Endothelial cell of umbilical vein (primary cell): ENCODE results near the gene PRKCZ. TPM values are rescaled to one million over a fixed set of nuclear protein-coding genes. Genes with fewer than 3 reads are reported as not detected.

Experiments used
- BruUV-seq: library from RNA; stranded (reverse); fragments of 400-500 nt; replicated peaks from 2 replicates; lab custom pipeline; 2021; lab: Mats Ljungman, UMichigan
- CTCF ChIA-PET: fragments of 300-600, 350-600 bp; sonication (Branson Sonifier 250); formaldehyde crosslinking; loops from one replicate; lab custom pipeline; 2021; ENCODE audit warnings: antibody characterized with exemption, inconsistent platforms; lab: Charles Lee
- POLR2A ChIA-PET: fragments of 300-600, 350-600 bp; sonication (Branson Sonifier 250); formaldehyde crosslinking; loops from one replicate; lab custom pipeline; 2021; ENCODE audit warnings: antibody characterized with exemption, inconsistent platforms; lab: Charles Lee
- DNase-seq: peaks from one replicate; pipeline ENCODE4 v3.0.0-alpha.2; 2011; ENCODE audit warnings: low read depth, low spot score
- FAIRE-seq: peaks from 2 replicates; lab custom pipeline; 2011; peaks lifted over from hg19 to GRCh38; lab: Jason Lieb, UNC
- H2AFZ ChIP-seq: 2 replicates; pipeline ENCODE4 v1.6.0; 2012; ENCODE audit warnings: low read depth, low read length, control low read depth, inconsistent platforms
- H3K27ac ChIP-seq: 2 replicates; pipeline ENCODE4 v1.5.1; 2011; ENCODE audit warnings: low read depth, mild to moderate bottlenecking, control low read depth, low read length, moderate library complexity; ENCODE audit not compliant: insufficient read depth
- H3K27me3 ChIP-seq, 2 experiments: 2 replicates each; pipeline versions ENCODE4 v1.6.0 to v1.6.1; 2011; ENCODE audit warnings: low read length in 2 of 2, mixed read lengths in 1 of 2; ENCODE audit not compliant: control insufficient read depth in 2 of 2, insufficient read depth in 2 of 2
- H3K36me3 ChIP-seq, 2 experiments: 2 replicates in 1 of 2; 3 replicates in 1 of 2; pipeline ENCODE4 v1.5.1; 2011; ENCODE audit warnings: low read length in 2 of 2, mild to moderate bottlenecking in 1 of 2, moderate library complexity in 1 of 2; ENCODE audit not compliant: control insufficient read depth in 2 of 2, insufficient read depth in 2 of 2; ENCODE audit errors: extremely low read depth in 1 of 2
- H3K4me1 ChIP-seq: 3 replicates; pipeline ENCODE4 v1.5.1; 2011; ENCODE audit warnings: mild to moderate bottlenecking, low read length; ENCODE audit not compliant: control insufficient read depth, insufficient read depth; ENCODE audit errors: extremely low read depth
- H3K4me2 ChIP-seq: 2 replicates; pipeline ENCODE4 v1.6.1; 2011; ENCODE audit warnings: low read length, control low read depth, mixed read lengths; ENCODE audit not compliant: insufficient read depth
- H3K4me3 ChIP-seq, 3 experiments: fragments of 200-600 bp in 1 of 3; sonication (generic), shearing (Covaris generic) in 1 of 3; replicated peaks in 1 of 3; 2 replicates each; pipeline ENCODE4 v1.5.1; 2011 to 2016; ENCODE audit warnings: control low read depth in 3 of 3, low read length in 3 of 3, mild to moderate bottlenecking in 2 of 3, inconsistent platforms in 1 of 3, low read depth in 1 of 3, moderate library complexity in 1 of 3; ENCODE audit not compliant: insufficient read depth in 1 of 3
- H3K79me2 ChIP-seq: 2 replicates; pipeline ENCODE4 v1.6.0; 2012; ENCODE audit warnings: low read length, inconsistent platforms; ENCODE audit not compliant: control insufficient read depth, insufficient read depth
- H3K9ac ChIP-seq: replicated peaks from 2 replicates; pipeline ENCODE3; 2011; ENCODE audit warnings: low read length, control low read depth; ENCODE audit not compliant: insufficient read depth; ENCODE audit errors: extremely low read depth
- H3K9me1 ChIP-seq: replicated peaks from 3 replicates; pipeline ENCODE4 v1.6.0; 2011; ENCODE audit warnings: mild to moderate bottlenecking, low read length; ENCODE audit not compliant: control insufficient read depth, insufficient read depth; ENCODE audit errors: extremely low read depth
- H3K9me3 ChIP-seq: replicated peaks from 2 replicates; pipeline ENCODE4 v1.5.1; 2012; ENCODE audit warnings: low read length, inconsistent platforms; ENCODE audit not compliant: control insufficient read depth, insufficient read depth
- H4K20me1 ChIP-seq: replicated peaks from 2 replicates; pipeline ENCODE3; 2011; ENCODE audit warnings: mild to moderate bottlenecking, low read length; ENCODE audit not compliant: control insufficient read depth, insufficient read depth; ENCODE audit errors: extremely low read depth
- CTCF ChIP-seq, 2 donors: IDR thresholded peaks; 1 replicate in 1 of 2; 2 replicates in 1 of 2; pipeline ENCODE4 v1.5.1; 2011; ENCODE audit warnings: low read length in 2 of 2, mild to moderate bottlenecking in 2 of 2, moderate library complexity in 2 of 2, control low read depth in 1 of 2, inconsistent platforms in 1 of 2, low read depth in 1 of 2; ENCODE audit not compliant: insufficient read depth in 1 of 2; ENCODE audit errors: extremely low read depth in 1 of 2
- EZH2 ChIP-seq: IDR thresholded peaks from 2 replicates; pipeline ENCODE4 v1.6.1; 2012; ENCODE audit warnings: borderline replicate concordance, low read depth, mild to moderate bottlenecking, moderate library complexity, low read length, inconsistent platforms; ENCODE audit not compliant: severe bottlenecking
- FOS ChIP-seq: IDR thresholded peaks from 2 replicates; pipeline ENCODE4 v1.6.1; 2011; ENCODE audit warnings: mild to moderate bottlenecking, low read length, moderate library complexity, borderline replicate concordance; ENCODE audit not compliant: insufficient read depth
- GATA2 ChIP-seq: IDR thresholded peaks from 2 replicates; pipeline ENCODE4 v1.7.0; 2011; ENCODE audit warnings: low read depth, mild to moderate bottlenecking, moderate library complexity, mixed read lengths, low read length; ENCODE audit not compliant: insufficient read length, insufficient read depth
- JUN ChIP-seq: IDR thresholded peaks from 2 replicates; pipeline ENCODE4 v1.6.1; 2011; ENCODE audit warnings: borderline replicate concordance, low read depth; ENCODE audit not compliant: insufficient read length, insufficient read depth
- MAX ChIP-seq: IDR thresholded peaks from 2 replicates; pipeline ENCODE4 v1.6.1; 2011; ENCODE audit not compliant: insufficient read depth, insufficient read length
- MYC ChIP-seq: IDR thresholded peaks from one replicate; pipeline ENCODE4 v1.6.1; 2011; ENCODE audit warnings: mild to moderate bottlenecking, low read depth, low read length
- POLR2A ChIP-seq: IDR thresholded peaks from 2 replicates; pipeline ENCODE4 v1.6.1; 2012; ENCODE audit warnings: low read depth, mild to moderate bottlenecking, control low read depth, low read length
- POLR2AphosphoS5 ChIP-seq: IDR thresholded peaks from 2 replicates; pipeline ENCODE4 v1.6.1; 2012; ENCODE audit warnings: low read depth, mild to moderate bottlenecking, control low read depth, low read length, moderate library complexity; ENCODE audit not compliant: insufficient read depth
- dilution Hi-C: fragments of 300-500 bp; cut with MboI; formaldehyde crosslinking; loops from one replicate; pipeline ENCODE4 v1.15.0; 2019; ENCODE audit warnings: low sequenced_read_pairs; ENCODE audit not compliant: extremely low pct_ligation_motif_present
- intact Hi-C: fragments of 100-400 bp; cut with micrococcal nuclease; formaldehyde crosslinking; loops from one replicate; pipeline ENCODE4 v1.10.0; 2022
- polyA plus RNA-seq, 4 experiments: library from polyadenylated mRNA; depleted of rRNA in 3 of 4; stranded (reverse) in 3 of 4; unstranded in 1 of 4; fragments of >200 nt; gene quantifications; 2 replicates each; pipeline versions ENCODE4 v1.2.1 to v1.2.3, GENCODE V29; 2011 to 2012; ENCODE audit warnings: missing spikeins in 1 of 4
- total RNA-seq: library from RNA; stranded (reverse); gene quantifications from 2 replicates; pipeline ENCODE4 v1.2.3, GENCODE V29; 2021

PRKCZ gene
- total and polyA plus RNA-seq, 2 donors (not counting 3 experiments of a cell fraction or from before 2014, with no cell fraction given), result 0.22 to 1.7 TPM

- DNase-seq, result no peak
Observed at GRCh38 chr1:2086446-2087078, 36.4 kb downstream of the PRKCZ start.

More at GRCh38 chr1:2086446-2087078, 36.4 kb downstream of the PRKCZ start:
- intact Hi-C loops, result no loop called here
- no peak overlapping the region for H3K4me2 ChIP-seq
- no peak overlapping the region for H3K27ac ChIP-seq
- no peaks in the 10 kb centered on the region for H3K36me3 ChIP-seq
- H3K79me2 ChIP-seq, result no peaks in the 10 kb centered on the region
- FAIRE-seq, result no peak
- no TSS peak for BruUV-seq
- H3K9me1 ChIP-seq, result no peaks in the 10 kb centered on the region
- H4K20me1 ChIP-seq, result no peaks in the 10 kb centered on the region
- TF ChIP-seq EZH2 (no peak), JUN (no peak), CTCF (IDR thresholded peaks at IDR 0.05; ENCODE audit: extremely low read depth in 1 of 2, insufficient read depth in 1 of 2, low read depth in 1 of 2, low read length in 2 of 2) (no peak), POLR2A (no peak), POLR2AphosphoS5 (no peak), GATA2 (no peak), MYC (no peak), MAX (no peak), FOS (no peak)
- H3K9me3 ChIP-seq, result no peaks in the 10 kb centered on the region
- CTCF ChIA-PET, result interaction anchor here (1.4 kb wide), 1 partner anchor 88 kb away, joined by 3 read pairs; no protein-coding TSS in a partner anchor
- dilution Hi-C loops, result no loop called here
- H3K27me3 ChIP-seq, result no peaks in the 10 kb centered on the region
- no peak overlapping the region for H2AFZ ChIP-seq
- no peak overlapping the region for H3K4me3 ChIP-seq
- POLR2A ChIA-PET, result no interaction called here
- H3K4me1 ChIP-seq, result no peaks in the 10 kb centered on the region
- H3K9ac ChIP-seq, result no peak overlapping the region
